ENCODE results near the gene TCF20. TPM values are rescaled to one million over a fixed set of nuclear protein-coding genes. Genes with fewer than 3 reads are reported as not detected.

The TCF20 gene
- polyA plus RNA-seq, 10 donors: 7.3 to 16.9 (median 9.5) TPM

- DNase-seq: peak in 1 of 3 donors; percentile 55
Observed at GRCh38 chr22:42282943-42283277, 12.5 kb upstream of the TCF20 start.

- no peak for DNase-seq
Observed at GRCh38 chr22:42282252-42282942, 11.9 kb upstream of the TCF20 start.

- DNase-seq: no peak
Observed at GRCh38 chr22:42281706-42282251, 11.3 kb upstream of the TCF20 start.

- no peak for DNase-seq
Observed at GRCh38 chr22:42281284-42281683, 10.8 kb upstream of the TCF20 start.

GRCh38 chr22:42280836-42281235 is 10.4 kb upstream of the TCF20 start:
- no peak for DNase-seq

GRCh38 chr22:42280140-42280539 is 9.7 kb upstream of the TCF20 start:
- DNase-seq: no peak

GRCh38 chr22:42279425-42280020 is 9.1 kb upstream of the TCF20 start:
- DNase-seq: no peak

- DNase-seq: no peak
Observed at GRCh38 chr22:42277988-42278776, 7.7 kb upstream of the TCF20 start.

- no peak for DNase-seq
Observed at GRCh38 chr22:42277232-42277753, 6.8 kb upstream of the TCF20 start.

- no peak for DNase-seq
Observed at GRCh38 chr22:42275970-42276369, 5.5 kb upstream of the TCF20 start.

GRCh38 chr22:42275176-42275575 is 4.7 kb upstream of the TCF20 start:
- DNase-seq: no peak

- no peak for DNase-seq
Observed at GRCh38 chr22:42273855-42274451, 3.5 kb upstream of the TCF20 start.

- DNase-seq: no peak
Observed at GRCh38 chr22:42272431-42272999, 2.1 kb upstream of the TCF20 start.

GRCh38 chr22:42271906-42272305 is 1.5 kb upstream of the TCF20 start:
- no peak for DNase-seq

GRCh38 chr22:42271191-42271813 is 849 bp upstream of the TCF20 start:
- DNase-seq: no peak

- peak in 1 of 3 donors; percentile 67 for DNase-seq
Observed at GRCh38 chr22:42270176-42270509, 310 bp downstream of the TCF20 start.

- DNase-seq: peak in 1 of 3 donors; percentile 72
Observed at GRCh38 chr22:42269432-42270175, 849 bp downstream of the TCF20 start.

GRCh38 chr22:42268852-42269410 is 1.5 kb downstream of the TCF20 start:
- no peak for DNase-seq

GRCh38 chr22:42265321-42265720 is 5.1 kb downstream of the TCF20 start:
- DNase-seq: no peak

GRCh38 chr22:42263944-42264343 is 6.5 kb downstream of the TCF20 start:
- DNase-seq: no peak

Data from muscle of back (tissue), 11 donors.